ENCODE measurements around the gene ENTPD1.

DNA sequence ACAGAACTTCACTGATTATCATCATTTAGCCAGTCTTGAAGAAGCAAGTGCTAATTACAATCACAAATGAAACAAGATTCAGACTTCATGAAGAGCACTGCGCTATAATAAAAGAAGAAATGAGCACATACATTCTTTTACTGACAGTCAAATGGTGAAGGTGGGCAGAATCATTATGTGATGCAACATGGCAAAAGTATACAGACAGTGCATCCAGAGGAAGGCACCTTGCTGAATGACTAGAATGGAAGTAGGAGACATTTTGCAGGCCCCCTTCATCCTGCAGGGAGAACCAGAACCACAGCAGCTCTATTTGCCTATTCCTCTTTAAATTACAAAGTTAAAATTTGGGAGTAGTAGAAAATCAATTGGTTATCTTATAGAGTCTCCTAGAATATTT lies 120.8 kb downstream of the ENTPD1 start:
- no peak for TF ChIP-seq CTCF (conservative IDR thresholded peaks at IDR 0.05)
- no peak for TF ChIP-seq EZH2 (IDR thresholded peaks at IDR 0.05; ENCODE audit: low read depth)
